HG02610 (cell line): ENCODE measurements around the gene COMT.
"Not testable (repeated sequence)": the region's sequence is repeated elsewhere in the genome, so short reads cannot be mapped to it uniquely, and the experiment has no call there.

ENCODE experiments used
- ATAC-seq: cut with Tn5 transposase; IDR thresholded peaks from one replicate; pipeline ENCODE4 v1.9.1; 2021; ENCODE audit warnings: mild to moderate bottlenecking, moderate library complexity; ENCODE audit not compliant: unreplicated experiment

Gene COMT

GRCh38 chr22:19907902-19908301, 33.7 kb upstream of the COMT start:
- not testable (repeated sequence) for ATAC-seq

GRCh38 chr22:19909350-19910179, 32.0 kb upstream of the COMT start:
- ATAC-seq, result no peak

DNA sequence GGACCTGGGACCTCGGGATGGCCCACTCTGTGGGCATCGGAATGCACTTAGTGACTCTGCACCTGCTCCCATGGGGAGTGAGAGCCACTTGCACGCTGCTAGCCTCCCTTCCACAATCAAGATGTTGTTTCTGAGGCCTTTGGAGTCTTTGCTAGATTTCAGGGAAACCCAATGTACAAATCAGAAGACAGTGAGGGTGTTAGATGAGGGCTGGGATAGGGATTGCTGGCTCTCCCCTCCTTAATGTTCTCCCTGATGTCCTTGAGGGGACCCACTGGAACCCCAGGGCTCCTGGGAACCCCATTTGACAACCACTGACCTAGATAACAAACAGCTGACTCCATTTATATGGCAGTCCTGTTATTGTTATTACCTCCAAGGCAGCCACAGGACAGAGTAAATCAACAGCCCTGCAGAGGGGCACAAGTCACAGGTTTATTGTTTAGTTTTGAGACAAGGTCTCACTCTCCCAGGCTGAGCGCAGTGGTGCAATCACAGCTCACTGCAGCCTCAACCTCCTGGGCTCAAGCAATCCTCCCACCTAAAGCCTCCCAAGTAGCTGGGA, 31.3 kb upstream of the COMT start:
- no peak for ATAC-seq

DNA sequence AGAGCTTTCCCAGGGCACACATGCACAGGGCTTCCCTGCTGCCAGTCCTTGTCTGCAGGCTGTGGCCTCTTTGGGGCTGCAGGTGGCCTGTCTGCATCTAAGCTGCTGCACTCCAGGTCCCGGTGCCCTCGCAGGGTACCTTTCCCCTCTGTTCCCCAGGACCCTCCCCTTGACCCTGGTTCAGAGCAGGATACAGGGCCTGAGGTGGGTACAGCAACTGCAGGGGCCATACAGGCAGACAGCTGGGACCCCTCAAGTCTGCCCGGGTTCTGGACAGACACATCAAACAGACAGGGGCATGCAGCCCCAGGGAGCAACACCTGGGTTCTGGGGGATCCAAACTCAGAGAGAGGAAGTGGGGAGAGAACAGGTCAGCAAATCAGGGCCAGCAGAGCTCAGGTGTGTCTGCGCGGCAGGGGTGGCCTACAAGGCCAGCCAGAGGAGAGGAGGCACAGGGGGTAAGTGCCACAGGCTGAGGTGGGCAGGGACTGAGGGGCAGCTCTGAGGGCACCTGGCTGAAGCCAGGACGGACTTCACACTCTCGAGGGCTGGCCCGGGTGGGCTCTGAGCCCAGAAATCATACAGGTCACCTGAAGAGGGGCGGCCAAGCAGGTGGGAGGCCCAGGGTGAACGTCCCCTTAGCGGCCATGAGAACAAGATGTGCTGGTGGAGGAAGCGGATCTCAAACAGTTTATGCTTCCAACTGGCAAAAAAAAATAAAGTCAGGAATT, 29.9 kb upstream of the COMT start:
- no peak for ATAC-seq

DNA sequence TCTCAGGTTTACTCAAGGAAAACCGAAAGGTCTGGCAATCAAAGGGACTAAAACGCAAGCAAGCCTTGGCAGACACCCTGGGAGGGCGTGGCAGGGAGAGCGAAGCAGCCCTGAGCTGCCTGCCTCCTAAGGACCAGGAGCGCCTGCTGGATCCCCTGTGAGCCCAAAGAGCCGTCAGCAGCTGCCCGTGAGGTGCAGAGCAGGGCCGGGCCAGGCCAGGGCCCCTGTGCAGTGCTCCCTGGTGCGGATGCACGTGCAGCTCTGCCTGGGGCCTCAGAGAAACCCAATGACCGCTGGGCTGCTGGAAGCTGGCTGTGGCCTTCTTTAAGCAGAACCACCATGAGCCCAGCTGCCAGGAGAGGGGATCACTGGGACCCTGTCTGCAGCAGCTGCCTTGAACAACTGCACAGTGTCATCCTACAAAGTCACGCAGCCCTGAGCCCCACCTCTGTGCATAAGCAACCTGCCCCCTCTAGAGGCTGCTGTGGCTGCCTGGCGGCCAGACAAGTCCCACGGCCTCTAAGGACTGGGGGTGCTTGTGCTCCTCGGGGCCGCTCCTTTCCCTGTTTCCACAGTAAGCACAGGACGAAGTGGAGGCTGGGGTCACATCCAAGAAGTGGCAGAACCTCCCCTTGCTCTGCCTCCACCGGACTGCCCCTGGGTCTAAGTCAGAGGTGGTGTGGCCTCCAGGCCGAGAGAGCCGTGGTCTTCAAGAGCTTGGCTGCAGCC, 29.1 kb upstream of the COMT start:
- no peak for ATAC-seq

- ATAC-seq, result no peak
These were observed 28.1 kb upstream of the COMT start for GRCh38 chr22:19913337-19913936.

- no peak for ATAC-seq
These were observed 27.2 kb upstream of the COMT start for GRCh38 chr22:19914201-19914943.

GRCh38 chr22:19915287-19915954, 26.2 kb upstream of the COMT start:
- ATAC-seq, result no peak

GRCh38 chr22:19916006-19916405, 25.6 kb upstream of the COMT start:
- no peak for ATAC-seq

DNA sequence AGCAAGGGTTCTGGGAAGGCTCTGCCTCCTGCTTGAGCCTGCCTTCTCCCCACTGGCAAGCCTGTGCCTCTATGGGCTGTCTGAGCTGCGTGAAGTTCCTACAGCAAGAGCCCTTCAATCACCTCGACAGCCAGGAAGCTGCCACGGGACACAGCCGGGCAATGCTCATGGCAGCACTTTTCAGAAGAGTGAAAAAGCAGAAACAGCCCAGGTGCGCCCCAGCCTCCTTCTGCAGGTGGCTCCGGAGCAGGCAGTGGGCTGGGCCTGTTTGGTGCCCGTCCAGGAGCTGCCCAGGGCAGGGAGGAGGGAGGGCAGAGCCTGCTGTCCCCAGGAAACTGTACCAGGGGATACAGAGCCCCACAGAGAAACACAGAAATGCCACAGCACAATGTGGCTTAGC, 24.6 kb upstream of the COMT start:
- no peak for ATAC-seq

DNA sequence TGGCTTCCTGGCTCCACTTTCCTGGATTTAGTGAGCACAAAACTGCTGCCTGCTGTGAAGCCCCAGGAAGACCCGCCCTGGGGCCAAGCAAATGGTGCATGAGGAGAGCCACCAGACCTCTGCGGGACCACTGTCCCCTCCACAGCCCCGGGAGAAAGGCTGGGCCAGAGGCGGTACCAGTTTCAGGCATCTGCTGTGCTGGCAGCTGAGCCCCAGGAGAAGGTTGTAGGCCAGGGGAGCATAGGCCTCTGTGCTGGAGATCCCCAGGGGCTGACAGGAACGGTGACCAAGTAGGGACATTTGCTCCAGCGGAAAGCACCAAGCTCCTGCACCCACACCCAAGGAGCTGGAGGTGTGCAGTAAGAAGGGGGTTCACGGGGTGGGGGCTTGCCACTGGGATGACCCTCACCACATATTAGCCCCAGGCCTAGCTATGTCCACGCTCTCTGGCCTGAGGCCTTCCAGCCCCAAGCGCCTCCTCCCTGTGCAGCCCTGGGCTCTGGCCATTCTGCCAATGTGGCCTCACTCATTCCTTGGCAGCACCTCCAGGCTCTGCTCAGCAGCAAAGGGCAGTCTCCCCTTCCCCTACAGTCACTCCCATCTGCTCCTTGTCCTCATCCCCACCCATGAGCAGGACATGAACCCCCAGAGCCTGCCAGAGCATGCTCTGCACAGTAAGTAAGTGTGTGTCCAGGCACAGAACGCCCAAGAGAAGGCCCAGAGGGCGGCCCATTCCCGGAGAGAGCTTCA, 24.0 kb upstream of the COMT start:
- ATAC-seq, result no peak

DNA sequence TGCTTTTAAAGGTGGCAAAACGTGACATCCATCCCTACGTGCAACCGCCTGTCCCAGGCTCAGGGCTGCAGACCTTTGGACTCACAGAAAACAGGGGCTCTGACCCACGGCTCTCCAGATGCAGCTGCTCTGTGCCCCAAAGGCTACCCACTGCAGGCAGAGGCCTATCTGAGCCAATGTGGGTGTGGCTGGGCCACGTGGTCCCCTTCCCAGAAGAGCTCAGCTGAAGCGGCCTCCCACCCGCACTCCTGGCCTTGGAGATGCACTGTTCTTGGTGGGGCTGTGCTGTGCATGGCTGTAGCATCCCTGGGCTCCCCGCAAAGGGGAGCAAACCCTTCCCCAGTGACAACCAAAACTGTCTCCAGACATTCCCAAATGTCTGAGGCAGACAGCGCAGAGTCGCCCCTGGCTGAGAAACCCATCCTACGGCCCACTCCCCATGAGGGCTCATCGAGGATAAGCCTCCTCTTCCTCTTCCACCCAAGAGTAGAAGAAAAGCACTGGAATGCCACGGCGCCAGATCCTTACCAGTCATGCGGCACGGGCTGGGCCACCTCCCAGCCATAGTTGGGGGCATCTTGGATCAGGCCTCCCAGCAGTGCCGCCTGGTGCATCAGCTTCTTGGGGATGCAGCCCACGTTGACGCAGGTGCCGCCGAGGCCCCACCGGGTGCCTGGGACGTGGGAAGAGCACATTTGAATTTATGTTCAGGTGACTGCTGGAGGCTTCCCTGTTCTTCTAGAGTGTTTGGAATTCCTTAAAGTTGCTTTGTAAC, 23.1 kb upstream of the COMT start:
- ATAC-seq, result no peak

DNA sequence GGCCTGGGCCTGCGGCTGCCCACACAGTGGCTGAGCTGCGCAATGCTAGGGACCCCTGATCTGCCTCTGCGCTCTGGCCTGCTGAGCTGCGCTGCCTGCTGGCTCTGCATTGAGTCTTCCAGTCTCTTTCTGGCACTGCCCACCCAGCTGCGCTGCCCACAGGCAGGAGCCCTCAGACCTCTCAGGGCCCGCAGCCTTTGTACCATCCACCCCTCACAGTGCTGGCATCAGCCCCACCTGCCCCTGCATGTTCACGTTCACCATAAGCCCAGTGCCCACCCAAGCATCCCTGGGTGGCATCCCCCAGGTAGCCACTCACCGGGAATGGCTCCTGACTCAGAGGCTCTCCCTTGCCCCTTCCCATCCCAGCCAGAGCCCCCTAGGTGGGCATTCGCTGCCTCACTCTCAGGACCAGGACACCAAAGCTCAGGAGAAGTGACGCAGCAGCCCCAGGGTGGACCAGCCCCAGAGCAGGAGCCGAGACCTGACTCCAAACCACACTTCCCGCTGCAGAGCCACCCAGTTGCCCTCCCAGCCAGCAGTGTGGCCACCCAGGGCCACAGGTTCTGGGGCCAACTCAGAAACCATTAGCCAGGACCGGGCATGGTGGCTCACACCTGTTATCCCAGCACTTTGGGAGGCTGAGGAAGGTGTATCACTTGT, 21.7 kb upstream of the COMT start:
- no peak for ATAC-seq

- no peak for ATAC-seq
These were observed 20.0 kb upstream of the COMT start for GRCh38 chr22:19921544-19922081.

GRCh38 chr22:19923914-19924513, 17.6 kb upstream of the COMT start:
- ATAC-seq, result no peak

DNA sequence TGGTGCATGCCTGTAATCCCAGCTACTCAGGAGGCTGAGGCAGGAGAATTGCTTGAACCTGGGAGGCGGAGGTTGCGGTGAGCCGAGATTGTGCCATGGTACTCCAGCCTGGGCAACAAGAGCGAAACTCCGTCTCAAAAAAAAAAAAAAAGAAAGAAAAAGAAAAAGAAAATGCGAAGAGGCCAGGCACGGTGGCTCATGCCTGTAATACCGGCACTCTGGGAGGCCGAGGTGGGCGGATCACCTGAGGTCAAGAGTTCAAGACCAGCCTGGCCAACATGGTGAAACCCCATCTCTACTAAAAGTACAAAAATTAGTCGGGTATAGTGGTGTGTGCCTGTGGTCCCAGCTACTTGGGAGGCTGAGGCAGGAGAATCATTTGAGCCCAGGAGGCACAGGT, 15.5 kb upstream of the COMT start:
- not testable (repeated sequence) for ATAC-seq

GRCh38 chr22:19927696-19928095, 13.9 kb upstream of the COMT start:
- no peak for ATAC-seq
